HG03460 (cell line): ENCODE measurements around the gene SELENOF.
"Not testable (repeated sequence)": the region's sequence is repeated elsewhere in the genome, so short reads cannot be mapped to it uniquely, and the experiment has no call there.

ENCODE experiments used
- ATAC-seq: cut with Tn5 transposase; IDR thresholded peaks from one replicate; pipeline ENCODE4 v1.9.1; 2021; ENCODE audit not compliant: unreplicated experiment

The SELENOF gene

DNA sequence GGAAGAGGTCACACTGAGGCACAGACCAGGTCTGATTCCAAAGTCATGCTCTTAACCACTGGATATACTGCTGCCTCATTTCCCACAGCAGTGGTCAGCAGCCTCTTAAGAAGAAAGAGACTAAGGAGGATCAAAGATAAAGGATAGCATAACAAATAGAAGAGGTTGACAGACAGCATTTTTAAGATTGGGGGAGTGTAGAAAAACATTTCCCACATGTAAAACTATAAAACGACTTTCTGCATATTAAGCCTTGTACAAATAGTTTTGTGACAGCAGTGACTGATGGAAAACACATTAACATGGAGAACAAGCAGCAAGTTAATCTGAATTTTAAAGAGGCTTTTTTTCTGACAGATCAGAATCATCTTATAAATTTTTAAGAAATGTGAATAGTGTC lies 92.0 kb downstream of the SELENOF start:
- no peak for ATAC-seq

- ATAC-seq: not testable (repeated sequence)
Observed at GRCh38 chr1:86819970-86820369, 94.0 kb downstream of the SELENOF start.

GRCh38 chr1:86817246-86817826 lies 96.6 kb downstream of the SELENOF start:
- ATAC-seq: not testable (repeated sequence)

- not testable (repeated sequence) for ATAC-seq
Observed at GRCh38 chr1:86814118-86814517, 99.8 kb downstream of the SELENOF start.
